Islet precursor cell (in vitro differentiated cells): ENCODE results near the gene FNDC7.
"Not testable (repeated sequence)": the region's sequence is repeated elsewhere in the genome, so short reads cannot be mapped to it uniquely, and the experiment has no call there.

ENCODE experiments used
- DNase-seq: peaks from one replicate; pipeline ENCODE4 v3.0.0-alpha.2; 2018

The FNDC7 gene

GRCh38 chr1:108712606-108713150 lies at the start of gene FNDC7:
Gene FNDC7, plus strand, starts transcription at chr1:108712908. Its CDS starts 26 bp downstream, at chr1:108712934.
- peak; percentile 66 for DNase-seq

- no peak for DNase-seq
Observed at GRCh38 chr1:108663074-108663473, 49.6 kb upstream of the FNDC7 start.

- DNase-seq: no peak
Observed at GRCh38 chr1:108664481-108664880, 48.2 kb upstream of the FNDC7 start.

- DNase-seq: no peak
Observed at GRCh38 chr1:108665067-108665466, 47.6 kb upstream of the FNDC7 start.

GRCh38 chr1:108665771-108666170 lies 46.9 kb upstream of the FNDC7 start:
- no peak for DNase-seq

GRCh38 chr1:108667422-108667821 lies 45.3 kb upstream of the FNDC7 start:
- DNase-seq: not testable (repeated sequence)

- no peak for DNase-seq
Observed at GRCh38 chr1:108668777-108669176, 43.9 kb upstream of the FNDC7 start.

- no peak for DNase-seq
Observed at GRCh38 chr1:108669679-108670078, 43.0 kb upstream of the FNDC7 start.

GRCh38 chr1:108670131-108670773 lies 42.5 kb upstream of the FNDC7 start:
- DNase-seq: no peak

GRCh38 chr1:108671143-108671542 lies 41.6 kb upstream of the FNDC7 start:
- no peak for DNase-seq

GRCh38 chr1:108678706-108679105 lies 34.0 kb upstream of the FNDC7 start:
- no peak for DNase-seq

- no peak for DNase-seq
Observed at GRCh38 chr1:108679586-108680213, 33.0 kb upstream of the FNDC7 start.

- DNase-seq: not testable (repeated sequence)
Observed at GRCh38 chr1:108681701-108682100, 31.0 kb upstream of the FNDC7 start.

- no peak for DNase-seq
Observed at GRCh38 chr1:108685529-108685928, 27.2 kb upstream of the FNDC7 start.

GRCh38 chr1:108686614-108687313 lies 25.9 kb upstream of the FNDC7 start:
- no peak for DNase-seq

GRCh38 chr1:108691128-108691941 lies 21.4 kb upstream of the FNDC7 start:
- no peak for DNase-seq

- DNase-seq: peak; percentile 97
Observed at GRCh38 chr1:108691942-108692723, 20.6 kb upstream of the FNDC7 start, which contains the start of gene PRPF38B. Gene PRPF38B, plus strand, starts transcription at chr1:108692310. Its CDS starts 282 bp downstream, at chr1:108692592.

GRCh38 chr1:108692724-108693655 lies 19.7 kb upstream of the FNDC7 start:
- no peak for DNase-seq

- no peak for DNase-seq
Observed at GRCh38 chr1:108695535-108695934, 17.2 kb upstream of the FNDC7 start.
